HEK293 (cell line): ENCODE results near the gene LHFPL5.
A peak's percentile ranks its signal among the peaks of the same experiment; 100 is the strongest.

Experiments used
- BCL11B ChIP-seq: fragments of 450-650 bp; formaldehyde crosslinking; IDR thresholded peaks from 2 replicates; pipeline ENCODE4 v1.5.1; 2016; ENCODE audit warnings: low read depth, missing biosample characterization, missing genetic modification characterization
- GLIS1 ChIP-seq: fragments of 450-650 bp; formaldehyde crosslinking; IDR thresholded peaks from 2 replicates; pipeline ENCODE4 v1.5.1; 2016; ENCODE audit warnings: missing biosample characterization, missing genetic modification characterization
- GLIS2 ChIP-seq: fragments of 450-650 bp; formaldehyde crosslinking; IDR thresholded peaks from 2 replicates; pipeline ENCODE4 v1.5.1; 2016; ENCODE audit warnings: missing biosample characterization, missing genetic modification characterization
- HOXA7 ChIP-seq: sonication (generic); formaldehyde crosslinking; IDR thresholded peaks from 2 replicates; pipeline ENCODE4 v1.8.1; 2022; ENCODE audit warnings: missing genetic modification reagents, borderline replicate concordance
- IKZF3 ChIP-seq: fragments of 450-650 bp; IDR thresholded peaks from 2 replicates; pipeline ENCODE4 v1.5.0; 2018; ENCODE audit warnings: missing biosample characterization, mild to moderate bottlenecking, missing genetic modification characterization, moderate library complexity
- KLF9 ChIP-seq: fragments of 450-650 bp; formaldehyde crosslinking; IDR thresholded peaks from 2 replicates; pipeline ENCODE4 v1.5.1; 2016; ENCODE audit warnings: missing biosample characterization, missing genetic modification characterization, low read depth
- MYNN ChIP-seq: fragments of 450-650 bp; formaldehyde crosslinking; IDR thresholded peaks from 2 replicates; pipeline ENCODE4 v1.5.1; 2016; ENCODE audit warnings: missing biosample characterization, missing genetic modification characterization, borderline replicate concordance
- SALL2 ChIP-seq: fragments of 450-650 bp; formaldehyde crosslinking; IDR thresholded peaks from 2 replicates; pipeline ENCODE4 v1.5.0; 2017; ENCODE audit warnings: missing biosample characterization, mild to moderate bottlenecking, missing genetic modification characterization, borderline replicate concordance
- WT1 ChIP-seq: fragments of 450-650 bp; formaldehyde crosslinking; IDR thresholded peaks from 2 replicates; pipeline ENCODE4 v1.5.1; 2016; ENCODE audit warnings: missing biosample characterization, missing genetic modification characterization
- ZBTB7A ChIP-seq: fragments of 450-650 bp; formaldehyde crosslinking; IDR thresholded peaks from 2 replicates; pipeline ENCODE4 v1.5.1; 2016; ENCODE audit warnings: low read depth, missing biosample characterization, missing genetic modification characterization
- ZBTB8A ChIP-seq: fragments of 450-650 bp; formaldehyde crosslinking; IDR thresholded peaks from 2 replicates; pipeline ENCODE4 v1.5.1; 2016; ENCODE audit warnings: missing biosample characterization, missing genetic modification characterization
- ZNF146 ChIP-seq: fragments of 450-650 bp; formaldehyde crosslinking; IDR thresholded peaks from 2 replicates; pipeline ENCODE4 v1.5.1; 2016; ENCODE audit warnings: missing biosample characterization, missing genetic modification characterization
- ZNF169 ChIP-seq: fragments of 450-650 bp; formaldehyde crosslinking; IDR thresholded peaks from 2 replicates; pipeline ENCODE4 v1.5.1; 2016; ENCODE audit warnings: missing biosample characterization, missing genetic modification characterization
- ZNF302 ChIP-seq: fragments of 450-650 bp; formaldehyde crosslinking; IDR thresholded peaks from 2 replicates; pipeline ENCODE4 v1.5.1; 2016; ENCODE audit warnings: missing biosample characterization, missing genetic modification characterization, low read depth
- ZNF324 ChIP-seq: fragments of 450-650 bp; formaldehyde crosslinking; IDR thresholded peaks from 2 replicates; pipeline ENCODE4 v1.5.1; 2016; ENCODE audit warnings: missing biosample characterization, missing genetic modification characterization
- ZNF350 ChIP-seq: fragments of 450-650 bp; formaldehyde crosslinking; IDR thresholded peaks from 2 replicates; pipeline ENCODE4 v1.5.0; 2017; ENCODE audit warnings: missing biosample characterization, mild to moderate bottlenecking, missing genetic modification characterization
- ZNF416 ChIP-seq: fragments of 450-650 bp; formaldehyde crosslinking; IDR thresholded peaks from 2 replicates; pipeline ENCODE4 v1.5.1; 2016; ENCODE audit warnings: missing biosample characterization, missing genetic modification characterization
- ZNF558 ChIP-seq: fragments of 450-650 bp; formaldehyde crosslinking; IDR thresholded peaks from 2 replicates; pipeline ENCODE4 v1.5.1; 2016; ENCODE audit warnings: missing biosample characterization, missing genetic modification characterization
- ZNF561 ChIP-seq: fragments of 450-650 bp; IDR thresholded peaks from 2 replicates; pipeline ENCODE4 v1.5.1; 2018; ENCODE audit warnings: missing biosample characterization, missing genetic modification characterization, borderline replicate concordance
- ZNF596 ChIP-seq: fragments of 450-650 bp; IDR thresholded peaks from 2 replicates; pipeline ENCODE4 v1.5.0; 2018; ENCODE audit warnings: missing biosample characterization, mild to moderate bottlenecking, missing genetic modification characterization, moderate library complexity
- ZNF600 ChIP-seq: fragments of 450-650 bp; formaldehyde crosslinking; IDR thresholded peaks from 2 replicates; pipeline ENCODE4 v1.5.1; 2016; ENCODE audit warnings: missing biosample characterization, missing genetic modification characterization
- ZNF658 ChIP-seq: fragments of 450-650 bp; formaldehyde crosslinking; IDR thresholded peaks from 2 replicates; pipeline ENCODE4; 2016; ENCODE audit warnings: missing biosample characterization, missing genetic modification characterization
- ZNF660 ChIP-seq: fragments of 450-650 bp; IDR thresholded peaks from 2 replicates; pipeline ENCODE4 v1.5.1; 2018; ENCODE audit warnings: missing biosample characterization, mild to moderate bottlenecking, missing genetic modification characterization
- ZNF776 ChIP-seq: fragments of 450-650 bp; formaldehyde crosslinking; IDR thresholded peaks from 2 replicates; pipeline ENCODE4 v1.5.0; 2017; ENCODE audit warnings: missing biosample characterization, missing genetic modification characterization, borderline replicate concordance
- TF ChIP-seq, protein P1 (sequence below): fragments of 450-650 bp; formaldehyde crosslinking; IDR thresholded peaks from 2 replicates; pipeline ENCODE4 v1.5.1; 2016; ENCODE audit warnings: missing biosample characterization, missing genetic modification characterization
- TF ChIP-seq, protein P2 (sequence below): fragments of 450-650 bp; formaldehyde crosslinking; IDR thresholded peaks from 2 replicates; pipeline ENCODE4 v1.5.1; 2017; ENCODE audit warnings: missing biosample characterization, missing genetic modification characterization
- TF ChIP-seq, protein P3 (sequence below): fragments of 450-650 bp; formaldehyde crosslinking; IDR thresholded peaks from 2 replicates; pipeline ENCODE4 v1.5.1; 2016; ENCODE audit warnings: missing biosample characterization, missing genetic modification characterization
- TF ChIP-seq, protein P4 (sequence below): fragments of 450-650 bp; formaldehyde crosslinking; IDR thresholded peaks from 2 replicates; pipeline ENCODE4 v1.5.0; 2017; ENCODE audit warnings: missing biosample characterization, missing genetic modification characterization, borderline replicate concordance
- TF ChIP-seq, protein P5 (sequence below): fragments of 450-650 bp; formaldehyde crosslinking; IDR thresholded peaks from 2 replicates; pipeline ENCODE4 v1.5.1; 2016; ENCODE audit warnings: missing biosample characterization, missing genetic modification characterization
- TF ChIP-seq, protein P6 (sequence below): fragments of 450-650 bp; formaldehyde crosslinking; IDR thresholded peaks from 2 replicates; pipeline ENCODE4 v1.5.1; 2016; ENCODE audit warnings: missing biosample characterization, missing genetic modification characterization

LHFPL5 gene

DNA sequence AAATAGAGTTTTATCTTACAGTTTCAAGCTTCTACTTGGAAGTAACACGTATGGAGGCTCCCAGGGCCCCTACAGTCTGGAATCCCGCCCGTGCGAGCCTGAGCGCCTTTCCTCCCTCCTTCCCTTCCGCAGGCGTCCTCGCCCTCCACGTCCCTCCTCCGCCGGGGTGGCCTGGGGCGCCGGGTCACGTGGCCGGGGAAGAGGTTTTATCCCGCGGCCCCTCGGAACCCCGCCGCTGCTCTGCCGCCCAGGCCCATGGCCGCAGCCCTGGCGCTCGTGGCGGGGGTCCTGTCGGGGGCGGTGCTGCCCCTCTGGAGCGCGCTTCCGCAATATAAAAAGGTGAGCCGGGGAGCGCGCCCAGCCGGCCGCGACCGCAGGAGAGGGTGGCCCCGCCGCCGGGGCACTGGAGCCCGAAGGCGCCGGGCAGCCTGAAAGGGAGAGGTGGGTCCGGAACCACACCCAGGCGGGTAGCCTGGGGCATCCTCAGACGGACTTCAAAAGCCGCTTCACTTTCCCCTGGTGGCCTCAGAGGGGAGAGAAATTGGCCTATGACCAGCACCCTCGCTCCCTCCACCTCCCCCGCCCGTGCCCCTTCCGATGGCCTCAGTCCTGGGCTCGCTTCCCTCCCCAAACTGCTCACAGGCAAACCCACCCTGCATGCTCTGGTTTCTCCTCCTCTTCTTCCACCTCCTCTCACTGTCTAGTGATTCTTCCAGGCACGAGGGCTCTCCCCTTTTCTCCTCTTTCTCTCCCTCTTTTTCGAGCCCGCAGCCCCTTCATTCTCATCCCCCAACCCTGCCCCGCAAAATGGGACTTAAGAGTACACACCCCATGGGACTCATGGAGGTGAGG lies 28.6 kb upstream of the LHFPL5 start, which contains the start of gene CLPSL2 (continued):
- TF ChIP-seq, protein P1, sequence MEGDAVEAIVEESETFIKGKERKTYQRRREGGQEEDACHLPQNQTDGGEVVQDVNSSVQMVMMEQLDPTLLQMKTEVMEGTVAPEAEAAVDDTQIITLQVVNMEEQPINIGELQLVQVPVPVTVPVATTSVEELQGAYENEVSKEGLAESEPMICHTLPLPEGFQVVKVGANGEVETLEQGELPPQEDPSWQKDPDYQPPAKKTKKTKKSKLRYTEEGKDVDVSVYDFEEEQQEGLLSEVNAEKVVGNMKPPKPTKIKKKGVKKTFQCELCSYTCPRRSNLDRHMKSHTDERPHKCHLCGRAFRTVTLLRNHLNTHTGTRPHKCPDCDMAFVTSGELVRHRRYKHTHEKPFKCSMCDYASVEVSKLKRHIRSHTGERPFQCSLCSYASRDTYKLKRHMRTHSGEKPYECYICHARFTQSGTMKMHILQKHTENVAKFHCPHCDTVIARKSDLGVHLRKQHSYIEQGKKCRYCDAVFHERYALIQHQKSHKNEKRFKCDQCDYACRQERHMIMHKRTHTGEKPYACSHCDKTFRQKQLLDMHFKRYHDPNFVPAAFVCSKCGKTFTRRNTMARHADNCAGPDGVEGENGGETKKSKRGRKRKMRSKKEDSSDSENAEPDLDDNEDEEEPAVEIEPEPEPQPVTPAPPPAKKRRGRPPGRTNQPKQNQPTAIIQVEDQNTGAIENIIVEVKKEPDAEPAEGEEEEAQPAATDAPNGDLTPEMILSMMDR (tag by site-specific recombination) = 0 out of 2 replicates have a peak, but pooled peaks have one; percentile 29
- TF ChIP-seq ZNF600 (tag by site-specific recombination) (0 out of 2 replicates have a peak, but pooled peaks have one; percentile 43), ZNF660 (tag by site-specific recombination) (0 out of 2 replicates have a peak, but pooled peaks have one; percentile 15), ZNF658 (tag by site-specific recombination) (no peak), HOXA7 (CRISPR knock-in tag) (no peak), ZNF561 (tag by site-specific recombination) (peak; percentile 90; the same call in 1 of the 2 replicates), ZNF776 (tag by site-specific recombination) (no peak), ZNF350 (tag by site-specific recombination) (no peak), ZNF169 (no peak), WT1 (no peak), MYNN (tag by site-specific recombination) (no peak), GLIS1 (tag by site-specific recombination) (peak; percentile 63; the same call in 1 of the 2 replicates), ZNF596 (tag by site-specific recombination) (no peak), ZNF146 (tag by site-specific recombination) (no peak), ZNF416 (tag by site-specific recombination) (no peak), BCL11B (tag by site-specific recombination) (no peak), ZNF302 (no peak), IKZF3 (tag by site-specific recombination) (peak; percentile 63; the same call in 1 of the 2 replicates), ZBTB8A (tag by site-specific recombination) (peak; percentile 95), KLF9 (peak; percentile 25; the same call in 1 of the 2 replicates), ZNF324 (no peak), GLIS2 (peak; percentile 81), ZBTB7A (tag by site-specific recombination) (no peak), ZNF558 (tag by site-specific recombination) (no peak), SALL2 (no peak)
- TF ChIP-seq, protein P2, sequence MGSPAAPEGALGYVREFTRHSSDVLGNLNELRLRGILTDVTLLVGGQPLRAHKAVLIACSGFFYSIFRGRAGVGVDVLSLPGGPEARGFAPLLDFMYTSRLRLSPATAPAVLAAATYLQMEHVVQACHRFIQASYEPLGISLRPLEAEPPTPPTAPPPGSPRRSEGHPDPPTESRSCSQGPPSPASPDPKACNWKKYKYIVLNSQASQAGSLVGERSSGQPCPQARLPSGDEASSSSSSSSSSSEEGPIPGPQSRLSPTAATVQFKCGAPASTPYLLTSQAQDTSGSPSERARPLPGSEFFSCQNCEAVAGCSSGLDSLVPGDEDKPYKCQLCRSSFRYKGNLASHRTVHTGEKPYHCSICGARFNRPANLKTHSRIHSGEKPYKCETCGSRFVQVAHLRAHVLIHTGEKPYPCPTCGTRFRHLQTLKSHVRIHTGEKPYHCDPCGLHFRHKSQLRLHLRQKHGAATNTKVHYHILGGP = no peak
- TF ChIP-seq, protein P3, sequence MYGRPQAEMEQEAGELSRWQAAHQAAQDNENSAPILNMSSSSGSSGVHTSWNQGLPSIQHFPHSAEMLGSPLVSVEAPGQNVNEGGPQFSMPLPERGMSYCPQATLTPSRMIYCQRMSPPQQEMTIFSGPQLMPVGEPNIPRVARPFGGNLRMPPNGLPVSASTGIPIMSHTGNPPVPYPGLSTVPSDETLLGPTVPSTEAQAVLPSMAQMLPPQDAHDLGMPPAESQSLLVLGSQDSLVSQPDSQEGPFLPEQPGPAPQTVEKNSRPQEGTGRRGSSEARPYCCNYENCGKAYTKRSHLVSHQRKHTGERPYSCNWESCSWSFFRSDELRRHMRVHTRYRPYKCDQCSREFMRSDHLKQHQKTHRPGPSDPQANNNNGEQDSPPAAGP (tag by site-specific recombination) = no peak
- TF ChIP-seq, protein P4, sequence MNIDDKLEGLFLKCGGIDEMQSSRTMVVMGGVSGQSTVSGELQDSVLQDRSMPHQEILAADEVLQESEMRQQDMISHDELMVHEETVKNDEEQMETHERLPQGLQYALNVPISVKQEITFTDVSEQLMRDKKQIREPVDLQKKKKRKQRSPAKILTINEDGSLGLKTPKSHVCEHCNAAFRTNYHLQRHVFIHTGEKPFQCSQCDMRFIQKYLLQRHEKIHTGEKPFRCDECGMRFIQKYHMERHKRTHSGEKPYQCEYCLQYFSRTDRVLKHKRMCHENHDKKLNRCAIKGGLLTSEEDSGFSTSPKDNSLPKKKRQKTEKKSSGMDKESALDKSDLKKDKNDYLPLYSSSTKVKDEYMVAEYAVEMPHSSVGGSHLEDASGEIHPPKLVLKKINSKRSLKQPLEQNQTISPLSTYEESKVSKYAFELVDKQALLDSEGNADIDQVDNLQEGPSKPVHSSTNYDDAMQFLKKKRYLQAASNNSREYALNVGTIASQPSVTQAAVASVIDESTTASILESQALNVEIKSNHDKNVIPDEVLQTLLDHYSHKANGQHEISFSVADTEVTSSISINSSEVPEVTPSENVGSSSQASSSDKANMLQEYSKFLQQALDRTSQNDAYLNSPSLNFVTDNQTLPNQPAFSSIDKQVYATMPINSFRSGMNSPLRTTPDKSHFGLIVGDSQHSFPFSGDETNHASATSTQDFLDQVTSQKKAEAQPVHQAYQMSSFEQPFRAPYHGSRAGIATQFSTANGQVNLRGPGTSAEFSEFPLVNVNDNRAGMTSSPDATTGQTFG (tag by site-specific recombination) = no peak
- TF ChIP-seq, protein P5, sequence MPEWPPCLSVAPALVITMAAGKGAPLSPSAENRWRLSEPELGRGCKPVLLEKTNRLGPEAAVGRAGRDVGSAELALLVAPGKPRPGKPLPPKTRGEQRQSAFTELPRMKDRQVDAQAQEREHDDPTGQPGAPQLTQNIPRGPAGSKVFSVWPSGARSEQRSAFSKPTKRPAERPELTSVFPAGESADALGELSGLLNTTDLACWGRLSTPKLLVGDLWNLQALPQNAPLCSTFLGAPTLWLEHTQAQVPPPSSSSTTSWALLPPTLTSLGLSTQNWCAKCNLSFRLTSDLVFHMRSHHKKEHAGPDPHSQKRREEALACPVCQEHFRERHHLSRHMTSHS (tag by site-specific recombination) = no peak
- TF ChIP-seq, protein P6, sequence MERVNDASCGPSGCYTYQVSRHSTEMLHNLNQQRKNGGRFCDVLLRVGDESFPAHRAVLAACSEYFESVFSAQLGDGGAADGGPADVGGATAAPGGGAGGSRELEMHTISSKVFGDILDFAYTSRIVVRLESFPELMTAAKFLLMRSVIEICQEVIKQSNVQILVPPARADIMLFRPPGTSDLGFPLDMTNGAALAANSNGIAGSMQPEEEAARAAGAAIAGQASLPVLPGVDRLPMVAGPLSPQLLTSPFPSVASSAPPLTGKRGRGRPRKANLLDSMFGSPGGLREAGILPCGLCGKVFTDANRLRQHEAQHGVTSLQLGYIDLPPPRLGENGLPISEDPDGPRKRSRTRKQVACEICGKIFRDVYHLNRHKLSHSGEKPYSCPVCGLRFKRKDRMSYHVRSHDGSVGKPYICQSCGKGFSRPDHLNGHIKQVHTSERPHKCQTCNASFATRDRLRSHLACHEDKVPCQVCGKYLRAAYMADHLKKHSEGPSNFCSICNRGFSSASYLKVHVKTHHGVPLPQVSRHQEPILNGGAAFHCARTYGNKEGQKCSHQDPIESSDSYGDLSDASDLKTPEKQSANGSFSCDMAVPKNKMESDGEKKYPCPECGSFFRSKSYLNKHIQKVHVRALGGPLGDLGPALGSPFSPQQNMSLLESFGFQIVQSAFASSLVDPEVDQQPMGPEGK (tag by site-specific recombination) = peak; percentile 66
